ENCODE measurements around the gene TMEM205.
A peak's percentile ranks its signal among the peaks of the same experiment; 100 is the strongest.
"Not testable (repeated sequence)": the region's sequence is repeated elsewhere in the genome, so short reads cannot be mapped to it uniquely, and the experiment has no call there.

Gene TMEM205

DNA sequence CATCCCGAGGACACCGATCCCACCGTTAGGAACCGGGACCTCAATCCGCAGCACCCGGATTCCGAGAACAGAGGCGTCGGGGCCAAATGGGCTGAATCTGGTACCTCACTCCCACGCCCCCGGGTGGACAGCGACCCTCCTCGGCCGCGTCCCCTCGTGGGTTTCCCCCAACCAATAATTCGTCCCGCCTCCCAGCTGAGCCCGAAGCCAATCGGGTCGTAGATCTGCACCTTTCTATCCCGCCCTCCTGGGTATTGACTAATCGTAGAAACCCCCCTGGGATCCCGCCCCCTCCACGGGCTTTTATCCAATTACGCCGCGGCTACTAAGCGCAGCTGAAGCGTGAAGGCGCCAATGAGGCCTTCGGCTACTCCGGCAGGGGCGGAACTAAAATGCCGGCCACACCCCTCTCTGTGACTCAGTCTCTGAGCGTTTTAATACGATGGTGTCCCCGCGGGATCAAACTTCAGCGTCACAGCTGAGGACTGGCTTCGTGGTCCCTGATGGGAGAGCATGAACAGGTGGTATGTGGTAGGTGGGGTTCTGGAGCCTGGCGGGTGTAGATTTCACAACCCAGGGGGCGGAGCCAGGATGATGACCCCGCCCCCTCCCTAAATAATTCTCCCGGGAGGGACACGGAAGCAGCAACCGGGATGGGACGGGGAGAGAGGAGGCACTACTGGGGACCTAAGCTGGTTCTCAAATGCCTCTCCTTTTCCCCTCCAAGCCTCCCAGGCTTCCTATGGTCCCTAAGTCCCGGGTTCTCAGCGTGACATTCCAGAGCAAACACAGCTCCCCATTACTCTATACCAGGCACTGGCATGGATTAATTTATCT is at the start of gene TMEM205, which contains the start of gene CCDC159:
Gene TMEM205 (minus strand): TSS at position 165 of the 837 bp plus-strand sequence. CDS start 649 bp downstream, outside the sequence.
Gene CCDC159 (plus strand): TSS at position 416 of the 837 bp plus-strand sequence. CDS start 88 bp downstream, at position 504.
- Mint-ChIP-seq H3K4me1 (ENCODE audit: low read depth) (peaks cover 32% of the 10 kb centered on the region), H3K27me3 (no peaks in the 10 kb centered on the region), H3K36me3 (ENCODE audit: low read depth) (no peaks in the 10 kb centered on the region), H3K4me3 (peak within 1 kb of the TSS; percentile 96), H3K27ac (peak within 1 kb of the TSS; percentile 90), H3K9me3 (peaks cover 7% of the 10 kb centered on the region)

DNA sequence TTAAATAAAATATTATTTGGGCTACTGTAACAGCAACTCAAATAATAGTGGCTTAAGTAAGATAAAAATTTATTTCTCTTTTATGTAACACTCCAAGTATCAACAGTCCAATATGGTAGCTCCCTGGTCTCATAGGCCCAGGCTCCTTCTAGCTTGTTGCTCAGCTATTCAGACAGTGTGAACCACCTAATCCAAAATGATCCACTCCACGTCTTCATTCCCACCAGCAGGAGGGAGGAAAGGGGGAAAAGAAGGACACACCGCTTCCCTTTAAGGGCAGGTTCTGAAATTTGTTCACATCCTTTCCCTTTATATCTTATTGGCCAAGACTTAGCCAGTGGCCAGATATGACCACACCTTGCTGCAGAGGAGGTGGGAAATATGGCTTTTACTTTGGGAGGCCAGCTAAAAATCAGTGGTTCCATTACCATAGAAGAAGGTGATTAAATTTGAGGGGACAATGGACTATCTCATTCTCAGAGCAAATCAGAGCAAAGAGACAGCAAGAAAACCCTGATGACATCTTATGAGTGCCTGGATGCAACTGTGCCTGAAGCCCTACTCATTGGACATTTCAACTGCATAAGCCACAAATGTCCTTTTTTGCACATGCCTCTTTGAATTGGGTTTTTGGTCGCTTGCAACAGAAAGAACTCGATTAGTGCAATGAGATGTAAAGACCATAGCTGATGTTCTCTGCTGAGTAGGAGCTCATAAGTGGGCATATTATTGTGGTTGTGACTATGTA is 45.0 kb upstream of the TMEM205 start:
- no peaks in the 10 kb centered on the region for H3K4me1 Mint-ChIP-seq (ENCODE audit: low read depth)
- no peaks in the 10 kb centered on the region for H3K27me3 Mint-ChIP-seq
- H3K27ac Mint-ChIP-seq = no peak overlapping the region
- no peaks in the 10 kb centered on the region for H3K36me3 Mint-ChIP-seq (ENCODE audit: low read depth)
- no peaks in the 10 kb centered on the region for H3K9me3 Mint-ChIP-seq
- H3K4me3 Mint-ChIP-seq = no peak overlapping the region

DNA sequence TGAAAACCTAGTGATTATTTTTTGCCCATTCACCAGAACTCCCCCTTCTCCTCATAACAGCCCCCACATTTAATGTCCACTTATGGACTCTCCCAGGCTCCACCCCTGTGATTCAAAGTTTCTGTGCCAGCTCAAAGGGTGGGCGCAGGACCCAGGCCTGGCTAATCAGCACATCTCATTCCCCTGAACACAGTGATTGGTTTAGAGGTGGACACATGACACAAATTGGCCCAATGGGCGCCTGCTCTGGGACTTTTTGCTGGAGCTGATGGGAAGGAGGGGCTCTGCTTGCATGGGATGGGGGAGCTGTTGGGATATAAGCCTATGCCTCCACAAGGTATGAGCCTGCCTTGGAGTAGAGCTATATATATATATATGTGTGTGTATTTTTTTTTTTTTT is 44.3 kb upstream of the TMEM205 start:
- Mint-ChIP-seq H3K9me3 (no peaks in the 10 kb centered on the region), H3K4me3 (no peak overlapping the region), H3K4me1 (ENCODE audit: low read depth) (no peaks in the 10 kb centered on the region), H3K36me3 (ENCODE audit: low read depth) (no peaks in the 10 kb centered on the region), H3K27me3 (no peaks in the 10 kb centered on the region), H3K27ac (no peak overlapping the region)

DNA sequence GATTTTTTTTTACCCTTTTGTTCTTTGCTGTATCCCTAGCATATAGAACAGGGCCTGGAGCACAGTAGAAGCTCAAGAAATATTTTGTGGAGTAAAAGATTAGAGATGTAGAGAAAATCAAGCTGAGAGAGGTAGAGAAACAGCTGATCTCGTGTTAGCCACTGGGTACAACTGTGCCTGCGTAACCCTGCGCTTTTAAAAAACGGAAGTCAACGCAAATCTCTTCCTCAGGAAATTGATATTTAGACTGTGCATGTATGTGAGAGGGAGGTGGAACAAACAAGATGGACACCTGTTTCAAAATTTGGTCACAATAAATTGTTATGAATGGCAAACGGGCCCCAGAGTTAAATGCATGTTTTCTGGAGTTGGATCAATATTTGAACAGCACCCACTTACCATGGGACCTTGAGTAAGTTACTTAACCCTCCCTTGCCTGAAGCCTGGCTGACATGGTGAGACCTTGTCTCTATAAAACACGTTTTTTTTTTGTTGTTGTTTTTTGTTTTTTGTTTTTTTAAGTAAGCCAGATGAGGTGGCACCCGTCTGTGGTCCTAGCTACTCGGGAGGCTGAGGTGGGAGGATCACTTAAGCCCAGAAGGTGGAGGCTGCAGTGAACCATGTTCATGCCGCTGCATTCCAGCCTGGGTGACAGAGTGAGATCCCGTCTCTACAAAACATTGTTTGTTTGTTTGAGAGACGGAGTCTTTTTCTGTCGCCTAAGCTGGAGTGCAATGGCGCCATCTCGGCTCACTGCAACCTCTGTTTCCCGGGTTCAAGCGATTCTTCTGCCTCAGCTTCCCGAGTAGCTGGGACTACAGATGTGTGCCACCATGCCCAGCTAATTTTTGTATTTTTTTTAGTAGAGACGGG is 41.3 kb upstream of the TMEM205 start:
- Mint-ChIP-seq H3K36me3 (ENCODE audit: low read depth) (no peaks in the 10 kb centered on the region), H3K4me1 (ENCODE audit: low read depth) (peaks cover 5% of the 10 kb centered on the region), H3K27ac (no peak overlapping the region), H3K9me3 (no peaks in the 10 kb centered on the region), H3K27me3 (peaks cover 9% of the 10 kb centered on the region), H3K4me3 (no peak overlapping the region)

DNA sequence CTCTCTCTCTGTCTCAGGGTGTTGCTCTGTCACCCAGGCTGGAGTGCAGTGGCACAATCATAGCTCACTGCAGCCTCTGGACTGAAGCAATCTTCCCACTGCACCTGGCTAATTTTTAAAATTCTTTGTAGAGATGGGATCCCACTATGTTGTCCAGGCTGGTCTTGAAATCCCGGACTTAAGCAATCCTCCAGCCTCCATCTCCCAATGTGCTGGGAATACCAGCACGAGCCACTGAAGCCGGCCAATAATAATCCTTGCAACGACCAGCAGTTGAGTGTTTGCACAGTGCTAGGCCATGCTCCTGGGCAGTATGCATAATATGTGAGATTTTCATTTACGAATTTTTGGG is 38.7 kb upstream of the TMEM205 start:
- no peak overlapping the region for H3K27ac Mint-ChIP-seq
- H3K4me3 Mint-ChIP-seq = no peak overlapping the region
- H3K9me3 Mint-ChIP-seq = no peaks in the 10 kb centered on the region
- H3K4me1 Mint-ChIP-seq (ENCODE audit: low read depth) = peaks cover 25% of the 10 kb centered on the region
- peaks cover 9% of the 10 kb centered on the region for H3K27me3 Mint-ChIP-seq
- no peaks in the 10 kb centered on the region for H3K36me3 Mint-ChIP-seq (ENCODE audit: low read depth)

DNA sequence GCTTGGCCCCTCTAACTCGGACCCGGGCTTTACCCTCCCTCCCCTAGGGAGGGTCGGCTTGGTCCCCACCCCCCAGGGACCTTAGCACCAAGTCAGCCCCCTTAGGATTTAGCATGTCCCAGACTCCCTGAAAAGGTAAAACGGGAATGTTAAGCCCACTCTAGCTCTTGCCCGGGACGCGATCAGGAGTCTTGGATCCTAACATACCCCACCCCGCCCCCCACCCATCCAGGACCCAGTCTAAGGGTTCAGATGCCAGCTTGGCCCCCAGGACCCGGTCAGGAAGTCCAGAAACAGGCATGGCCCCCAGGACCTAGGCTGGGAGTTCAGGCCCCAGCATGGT is 37.6 kb upstream of the TMEM205 start:
- peaks cover 9% of the 10 kb centered on the region for H3K27me3 Mint-ChIP-seq
- H3K9me3 Mint-ChIP-seq = no peaks in the 10 kb centered on the region
- H3K4me1 Mint-ChIP-seq (ENCODE audit: low read depth) = peaks cover 28% of the 10 kb centered on the region
- H3K27ac Mint-ChIP-seq = no peak overlapping the region
- H3K4me3 Mint-ChIP-seq = no peak overlapping the region
- H3K36me3 Mint-ChIP-seq (ENCODE audit: low read depth) = no peaks in the 10 kb centered on the region

DNA sequence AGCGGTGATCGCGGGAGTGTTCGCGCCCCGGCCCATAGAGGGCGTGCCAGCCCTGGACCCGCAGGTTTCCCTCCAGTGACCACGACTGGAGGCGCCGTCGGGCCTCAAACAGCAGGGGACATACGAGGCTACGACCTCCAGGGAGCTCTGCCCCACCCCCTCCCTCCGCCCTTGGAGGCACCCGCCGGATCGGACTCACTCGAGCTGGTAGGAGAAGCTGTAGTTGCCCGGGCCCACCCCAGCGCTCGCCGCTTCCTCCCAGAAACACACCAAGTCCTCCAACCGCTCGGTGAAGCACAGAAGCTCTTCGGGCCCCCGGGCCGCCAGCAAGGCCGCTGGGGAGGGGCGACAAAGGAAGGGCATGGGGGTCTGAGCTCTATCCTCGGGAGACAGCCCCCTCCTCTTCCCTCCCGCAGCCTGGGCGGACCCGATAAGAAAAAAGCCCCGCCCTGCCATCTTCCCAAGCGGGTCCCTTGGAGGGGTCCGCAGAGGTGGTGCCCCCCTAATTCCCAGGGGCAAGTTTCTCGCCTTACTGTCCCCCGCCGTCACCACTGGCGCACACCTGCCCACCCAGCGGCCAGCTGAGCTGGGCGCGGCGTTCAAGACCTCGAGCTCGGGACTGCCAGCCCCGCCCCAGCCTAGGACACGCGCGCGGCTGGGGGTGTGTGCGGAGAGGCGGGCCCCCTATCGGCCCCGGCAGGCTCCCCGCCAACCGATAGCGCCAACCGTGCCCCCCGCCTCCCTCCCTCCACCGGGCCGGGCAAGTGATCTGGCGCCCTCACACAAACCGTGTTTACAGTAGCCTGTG is 37.0 kb upstream of the TMEM205 start:
- no peaks in the 10 kb centered on the region for H3K36me3 Mint-ChIP-seq (ENCODE audit: low read depth)
- H3K4me3 Mint-ChIP-seq = peak overlapping the region; percentile 70
- peak overlapping the region; percentile 63 for H3K27ac Mint-ChIP-seq
- no peaks in the 10 kb centered on the region for H3K9me3 Mint-ChIP-seq
- H3K27me3 Mint-ChIP-seq = peaks cover 9% of the 10 kb centered on the region
- peaks cover 34% of the 10 kb centered on the region for H3K4me1 Mint-ChIP-seq (ENCODE audit: low read depth)

DNA sequence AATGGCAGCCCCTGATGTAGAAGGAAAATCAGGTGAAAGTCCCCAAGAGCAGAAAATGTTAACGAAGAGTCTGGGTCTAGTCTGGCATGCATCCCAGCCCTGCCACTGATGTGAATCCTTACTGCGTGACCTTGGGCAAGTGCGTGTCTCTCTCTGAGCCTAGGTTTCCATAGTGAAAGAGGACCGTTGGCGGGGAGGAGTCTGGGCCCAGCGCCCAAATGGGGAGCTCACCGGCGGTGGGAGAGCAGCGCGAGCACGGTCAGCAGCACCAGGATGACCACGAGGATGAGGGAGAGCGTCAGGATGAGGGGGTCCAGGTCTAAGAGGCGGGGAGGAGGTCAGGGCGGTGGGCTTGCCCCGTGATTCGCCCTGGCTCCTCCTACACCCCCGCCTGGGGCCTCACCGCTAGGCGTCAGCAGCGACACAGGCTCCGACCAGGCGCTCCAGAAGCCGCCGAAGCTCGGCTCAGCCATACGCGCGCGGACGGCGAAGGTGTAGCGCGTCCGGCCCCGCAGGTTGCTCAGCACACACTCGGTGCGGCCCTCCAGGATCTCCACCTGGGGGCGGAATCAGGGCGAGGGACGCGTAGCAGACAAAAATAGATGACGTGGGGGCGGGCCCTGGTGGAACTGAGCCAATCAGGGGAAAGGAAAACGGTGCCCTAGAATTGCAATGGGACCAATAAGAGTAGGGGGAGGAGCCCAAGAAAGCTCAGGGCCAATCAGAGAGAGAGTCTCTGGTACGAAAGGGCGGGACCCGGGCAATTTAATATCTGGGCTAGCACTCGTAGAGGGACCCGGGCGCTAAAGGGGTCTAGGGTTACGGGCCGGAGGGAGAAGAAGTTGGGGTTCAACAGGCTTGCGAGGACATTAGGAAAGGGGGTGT is 34.8 kb upstream of the TMEM205 start:
- peaks cover 9% of the 10 kb centered on the region for H3K27me3 Mint-ChIP-seq
- peaks cover 10% of the 10 kb centered on the region for H3K36me3 Mint-ChIP-seq (ENCODE audit: low read depth)
- H3K9me3 Mint-ChIP-seq = no peaks in the 10 kb centered on the region
- peak overlapping the region; percentile 85 for H3K4me3 Mint-ChIP-seq
- peak overlapping the region; percentile 94 for H3K27ac Mint-ChIP-seq
- peaks cover 54% of the 10 kb centered on the region for H3K4me1 Mint-ChIP-seq (ENCODE audit: low read depth)

DNA sequence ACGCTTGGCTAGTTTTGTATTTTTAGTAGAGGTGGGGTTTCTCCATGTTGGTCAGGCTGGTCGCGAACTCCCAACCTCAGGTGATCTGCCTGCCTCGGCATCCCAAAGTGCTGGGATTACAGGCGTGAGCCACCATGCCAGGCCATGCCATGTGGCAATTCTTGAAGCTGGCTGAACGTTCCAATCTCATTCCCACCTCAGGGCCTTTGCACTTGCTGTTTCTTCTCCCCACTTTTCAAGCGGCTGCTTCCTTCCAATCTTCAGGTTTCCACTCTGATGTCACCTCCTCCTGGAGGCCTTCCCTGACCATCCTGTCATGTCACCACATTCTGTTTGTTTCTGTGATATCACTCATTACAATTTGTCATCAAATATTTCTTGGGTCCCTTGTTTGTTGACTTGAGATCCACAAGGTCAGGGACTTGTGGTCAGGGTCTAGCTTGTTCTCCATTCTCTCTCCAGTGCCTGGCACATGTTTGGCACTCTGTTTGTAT is 33.8 kb upstream of the TMEM205 start:
- H3K4me3 Mint-ChIP-seq = peak overlapping the region; percentile 85
- peaks cover 59% of the 10 kb centered on the region for H3K4me1 Mint-ChIP-seq (ENCODE audit: low read depth)
- peaks cover 10% of the 10 kb centered on the region for H3K36me3 Mint-ChIP-seq (ENCODE audit: low read depth)
- peak overlapping the region; percentile 94 for H3K27ac Mint-ChIP-seq
- H3K9me3 Mint-ChIP-seq = no peaks in the 10 kb centered on the region
- H3K27me3 Mint-ChIP-seq = peaks cover 9% of the 10 kb centered on the region

DNA sequence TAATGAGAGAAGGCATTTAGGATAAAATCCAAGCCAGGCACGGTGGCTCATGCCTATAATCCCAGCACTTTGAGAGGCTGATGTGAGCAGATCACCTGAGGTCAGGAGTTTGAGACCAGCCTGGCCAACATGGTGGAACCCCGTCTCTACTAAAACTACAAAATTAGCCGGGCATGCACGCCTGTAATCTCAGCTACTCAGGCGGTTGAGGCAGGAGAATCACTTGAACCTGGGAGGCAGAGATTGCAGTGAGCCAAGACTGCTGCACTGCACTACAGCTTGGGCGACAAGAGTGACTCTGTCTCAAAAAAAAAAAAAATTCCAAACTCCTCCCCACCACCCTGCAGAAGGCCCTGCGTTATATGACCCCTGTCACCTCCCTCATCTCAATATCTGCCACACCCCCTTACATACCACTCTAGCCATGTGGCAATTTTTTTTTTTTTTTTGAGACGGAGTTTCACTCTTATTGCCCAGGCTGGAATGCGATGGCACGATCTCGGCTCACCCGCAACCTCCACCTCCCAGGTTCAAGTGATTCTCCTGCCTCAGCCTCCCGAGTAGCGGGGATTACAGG is 33.3 kb upstream of the TMEM205 start:
- H3K4me3 Mint-ChIP-seq, H3K9me3 Mint-ChIP-seq, H3K27me3 Mint-ChIP-seq, H3K27ac Mint-ChIP-seq: not testable (repeated sequence)
- Mint-ChIP-seq H3K36me3 (ENCODE audit: low read depth) (peaks cover 10% of the 10 kb centered on the region), H3K4me1 (ENCODE audit: low read depth) (peaks cover 59% of the 10 kb centered on the region)

DNA sequence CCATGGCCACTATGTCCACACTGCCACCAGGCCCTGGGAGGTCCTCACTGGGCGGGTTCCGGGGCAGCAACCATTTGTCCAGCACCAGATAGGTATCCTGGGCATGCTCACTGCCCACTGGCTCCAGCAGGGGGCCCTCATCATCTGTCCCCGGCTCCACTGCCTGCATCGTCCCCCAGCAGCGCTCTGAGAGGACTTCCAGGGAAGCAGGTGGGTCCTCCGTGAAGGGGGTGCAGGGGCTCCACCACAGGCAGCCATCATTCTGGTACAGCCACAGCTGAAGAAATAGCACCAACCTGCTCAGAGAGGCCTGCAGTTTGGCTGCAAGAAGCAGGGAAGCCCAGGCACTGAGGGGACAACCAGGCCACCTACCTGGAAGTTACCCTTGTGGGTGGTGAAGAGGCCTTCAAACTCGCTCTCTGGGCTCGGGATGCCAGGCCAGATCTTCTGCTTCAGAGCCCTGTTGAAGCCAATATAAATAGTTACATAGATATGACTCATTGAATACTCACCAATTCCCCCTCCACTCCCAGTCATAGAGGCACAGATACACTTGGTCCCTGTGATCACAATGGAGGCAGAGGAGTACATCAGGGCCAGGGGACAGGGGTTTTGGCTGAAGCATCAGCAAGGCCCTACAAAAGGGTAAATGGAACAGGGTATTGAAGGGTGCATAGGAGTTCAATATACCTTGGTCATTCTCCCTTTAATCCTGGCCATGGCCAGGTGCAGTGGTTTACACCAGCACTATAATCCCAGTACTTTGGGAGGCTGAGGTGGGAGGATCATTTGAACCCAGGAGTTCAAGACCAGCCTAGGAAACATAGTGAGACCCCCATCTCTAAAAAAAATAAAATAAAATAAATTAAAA is 32.5 kb upstream of the TMEM205 start:
- H3K4me3 Mint-ChIP-seq = no peak overlapping the region
- peaks cover 10% of the 10 kb centered on the region for H3K36me3 Mint-ChIP-seq (ENCODE audit: low read depth)
- H3K4me1 Mint-ChIP-seq (ENCODE audit: low read depth) = peaks cover 59% of the 10 kb centered on the region
- no peak overlapping the region for H3K27ac Mint-ChIP-seq
- H3K9me3 Mint-ChIP-seq = no peaks in the 10 kb centered on the region
- peaks cover 3% of the 10 kb centered on the region for H3K27me3 Mint-ChIP-seq

DNA sequence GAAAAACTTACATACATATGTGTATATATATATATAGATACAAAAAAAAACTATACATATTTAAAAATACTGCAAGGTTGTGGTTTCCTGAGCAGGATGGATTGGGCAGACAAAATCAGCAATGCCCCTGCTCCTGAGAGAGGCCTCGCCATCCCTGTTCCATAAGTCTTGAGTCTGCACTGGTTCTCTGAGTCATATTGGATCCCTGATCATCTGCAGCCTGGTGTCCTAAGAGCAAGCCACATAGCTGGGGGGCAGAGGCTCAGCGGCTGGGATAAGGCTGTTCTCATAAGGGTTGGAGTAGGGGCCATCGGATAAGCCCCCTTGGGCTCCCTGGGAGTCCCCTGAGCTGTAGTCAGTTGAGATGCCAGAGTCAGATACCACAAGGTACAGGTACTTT is 31.7 kb upstream of the TMEM205 start:
- Mint-ChIP-seq H3K4me3 (no peak overlapping the region), H3K4me1 (ENCODE audit: low read depth) (peaks cover 61% of the 10 kb centered on the region), H3K9me3 (no peaks in the 10 kb centered on the region), H3K36me3 (ENCODE audit: low read depth) (peaks cover 10% of the 10 kb centered on the region), H3K27me3 (peaks cover 3% of the 10 kb centered on the region), H3K27ac (no peak overlapping the region)

Data from stimulated activated naive CD8-positive, alpha-beta T cell treated with anti-CD3 and anti-CD28 coated beads, Interleukin-15, Interleukin-2, amounts not matched to agents 100 ng/mL and 50 ng/mL, for 24 hours (primary cell).